HepG2 (cell line): ENCODE data around the gene TNFRSF21.

ENCODE experiments used
- FOXA3 ChIP-seq: IDR thresholded peaks from 2 replicates; pipeline ENCODE4 v1.6.1; 2016; ENCODE audit warnings: missing genetic modification reagents, missing compliant biosample characterization
- JARID2 ChIP-seq: sonication (generic); formaldehyde crosslinking; IDR thresholded peaks from 2 replicates; pipeline ENCODE4 v1.8.1; 2023; ENCODE audit warnings: missing genetic modification reagents, inconsistent platforms; ENCODE audit not compliant: insufficient replicate concordance
- MEIS1 ChIP-seq: sonication (generic); formaldehyde crosslinking; IDR thresholded peaks from 2 replicates; pipeline ENCODE4 v1.9.0; 2021; ENCODE audit warnings: mild to moderate bottlenecking, missing genetic modification reagents, moderate library complexity, borderline replicate concordance
- REL ChIP-seq: sonication (generic); formaldehyde crosslinking; conservative IDR thresholded peaks from 2 replicates; pipeline ENCODE4 v1.8.0; 2022; ENCODE audit warnings: mild to moderate bottlenecking, missing genetic modification reagents, moderate library complexity
- REPIN1 ChIP-seq: sonication (generic); formaldehyde crosslinking; IDR thresholded peaks from 2 replicates; pipeline ENCODE4 v1.8.0; 2022; ENCODE audit warnings: missing genetic modification reagents, low read depth, mild to moderate bottlenecking, borderline replicate concordance
- RFX5 ChIP-seq: IDR thresholded peaks from 2 replicates; pipeline ENCODE4 v1.6.1; 2011; ENCODE audit warnings: low read depth, low read length, improper control_type of control experiment
- ZNF207 ChIP-seq: fragments of 450-650 bp; IDR thresholded peaks from 2 replicates; pipeline ENCODE4 v1.6.1; 2016; ENCODE audit warnings: antibody characterized with exemption, borderline replicate concordance
- ZNF292 ChIP-seq: sonication (generic); formaldehyde crosslinking; IDR thresholded peaks from 2 replicates; pipeline ENCODE4 v1.8.1; 2022; ENCODE audit warnings: mild to moderate bottlenecking, low read depth, missing genetic modification reagents, borderline replicate concordance
- TF ChIP-seq, protein P1 (sequence below): sonication (generic); formaldehyde crosslinking; conservative IDR thresholded peaks from 2 replicates; pipeline ENCODE4 v1.5.0; 2020; ENCODE audit warnings: missing genetic modification reagents
- TF ChIP-seq, protein P2 (sequence below): sonication (generic); formaldehyde crosslinking; IDR thresholded peaks from 2 replicates; pipeline ENCODE4 v1.8.1; 2022; ENCODE audit warnings: mild to moderate bottlenecking, missing genetic modification reagents
- TF ChIP-seq, protein P3 (sequence below): sonication (generic); formaldehyde crosslinking; IDR thresholded peaks from 2 replicates; pipeline ENCODE4 v1.5.0; 2020; ENCODE audit warnings: mild to moderate bottlenecking, missing genetic modification reagents, moderate library complexity
- TF ChIP-seq, protein P4 (sequence below): IDR thresholded peaks from 2 replicates; pipeline ENCODE4 v1.6.1; 2016; ENCODE audit warnings: low read depth, missing genetic modification reagents, missing compliant biosample characterization
- TF ChIP-seq, protein P5 (sequence below): sonication (generic); formaldehyde crosslinking; IDR thresholded peaks from 2 replicates; pipeline ENCODE4 v1.4.0; 2020; ENCODE audit warnings: missing genetic modification reagents, borderline replicate concordance
- TF ChIP-seq, protein P6 (sequence below): sonication (generic); formaldehyde crosslinking; conservative IDR thresholded peaks from 2 replicates; pipeline ENCODE4 v1.8.1; 2023; ENCODE audit warnings: missing genetic modification reagents

DNA sequence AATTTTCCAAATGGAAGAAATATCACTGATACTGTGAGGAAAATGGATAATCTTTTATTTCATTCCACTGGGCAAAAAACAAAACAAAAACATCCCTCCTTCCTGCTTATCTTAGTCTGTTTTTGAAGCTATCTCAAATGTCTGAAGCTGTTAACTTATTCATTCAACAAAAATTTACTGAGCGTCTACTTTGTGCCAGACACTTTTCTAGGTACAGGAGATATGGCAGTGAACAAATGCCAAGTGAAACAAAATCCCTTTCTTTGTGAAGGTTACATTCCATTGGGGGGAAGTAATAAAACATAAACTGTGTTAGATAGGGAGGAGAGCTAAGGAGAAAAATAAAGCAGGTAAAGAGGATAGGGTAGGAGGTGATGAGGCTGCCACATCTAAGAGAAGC, 47.5 kb downstream of the TNFRSF21 start:
- TF ChIP-seq ZNF207 (no peak), JARID2 (CRISPR knock-in tag) (no peak), REL (CRISPR knock-in tag) (no peak), FOXA3 (CRISPR knock-in tag) (no peak), RFX5 (no peak), ZNF292 (CRISPR knock-in tag) (no peak), REPIN1 (CRISPR knock-in tag) (no peak), MEIS1 (CRISPR knock-in tag) (no peak)
- TF ChIP-seq, protein P1, sequence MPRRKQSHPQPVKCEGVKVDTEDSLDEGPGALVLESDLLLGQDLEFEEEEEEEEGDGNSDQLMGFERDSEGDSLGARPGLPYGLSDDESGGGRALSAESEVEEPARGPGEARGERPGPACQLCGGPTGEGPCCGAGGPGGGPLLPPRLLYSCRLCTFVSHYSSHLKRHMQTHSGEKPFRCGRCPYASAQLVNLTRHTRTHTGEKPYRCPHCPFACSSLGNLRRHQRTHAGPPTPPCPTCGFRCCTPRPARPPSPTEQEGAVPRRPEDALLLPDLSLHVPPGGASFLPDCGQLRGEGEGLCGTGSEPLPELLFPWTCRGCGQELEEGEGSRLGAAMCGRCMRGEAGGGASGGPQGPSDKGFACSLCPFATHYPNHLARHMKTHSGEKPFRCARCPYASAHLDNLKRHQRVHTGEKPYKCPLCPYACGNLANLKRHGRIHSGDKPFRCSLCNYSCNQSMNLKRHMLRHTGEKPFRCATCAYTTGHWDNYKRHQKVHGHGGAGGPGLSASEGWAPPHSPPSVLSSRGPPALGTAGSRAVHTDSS (CRISPR knock-in tag) = no peak
- TF ChIP-seq, protein P2, sequence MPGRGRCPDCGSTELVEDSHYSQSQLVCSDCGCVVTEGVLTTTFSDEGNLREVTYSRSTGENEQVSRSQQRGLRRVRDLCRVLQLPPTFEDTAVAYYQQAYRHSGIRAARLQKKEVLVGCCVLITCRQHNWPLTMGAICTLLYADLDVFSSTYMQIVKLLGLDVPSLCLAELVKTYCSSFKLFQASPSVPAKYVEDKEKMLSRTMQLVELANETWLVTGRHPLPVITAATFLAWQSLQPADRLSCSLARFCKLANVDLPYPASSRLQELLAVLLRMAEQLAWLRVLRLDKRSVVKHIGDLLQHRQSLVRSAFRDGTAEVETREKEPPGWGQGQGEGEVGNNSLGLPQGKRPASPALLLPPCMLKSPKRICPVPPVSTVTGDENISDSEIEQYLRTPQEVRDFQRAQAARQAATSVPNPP (CRISPR knock-in tag) = no peak
- TF ChIP-seq, protein P3, sequence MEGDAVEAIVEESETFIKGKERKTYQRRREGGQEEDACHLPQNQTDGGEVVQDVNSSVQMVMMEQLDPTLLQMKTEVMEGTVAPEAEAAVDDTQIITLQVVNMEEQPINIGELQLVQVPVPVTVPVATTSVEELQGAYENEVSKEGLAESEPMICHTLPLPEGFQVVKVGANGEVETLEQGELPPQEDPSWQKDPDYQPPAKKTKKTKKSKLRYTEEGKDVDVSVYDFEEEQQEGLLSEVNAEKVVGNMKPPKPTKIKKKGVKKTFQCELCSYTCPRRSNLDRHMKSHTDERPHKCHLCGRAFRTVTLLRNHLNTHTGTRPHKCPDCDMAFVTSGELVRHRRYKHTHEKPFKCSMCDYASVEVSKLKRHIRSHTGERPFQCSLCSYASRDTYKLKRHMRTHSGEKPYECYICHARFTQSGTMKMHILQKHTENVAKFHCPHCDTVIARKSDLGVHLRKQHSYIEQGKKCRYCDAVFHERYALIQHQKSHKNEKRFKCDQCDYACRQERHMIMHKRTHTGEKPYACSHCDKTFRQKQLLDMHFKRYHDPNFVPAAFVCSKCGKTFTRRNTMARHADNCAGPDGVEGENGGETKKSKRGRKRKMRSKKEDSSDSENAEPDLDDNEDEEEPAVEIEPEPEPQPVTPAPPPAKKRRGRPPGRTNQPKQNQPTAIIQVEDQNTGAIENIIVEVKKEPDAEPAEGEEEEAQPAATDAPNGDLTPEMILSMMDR (CRISPR knock-in tag) = no peak
- TF ChIP-seq, protein P4, sequence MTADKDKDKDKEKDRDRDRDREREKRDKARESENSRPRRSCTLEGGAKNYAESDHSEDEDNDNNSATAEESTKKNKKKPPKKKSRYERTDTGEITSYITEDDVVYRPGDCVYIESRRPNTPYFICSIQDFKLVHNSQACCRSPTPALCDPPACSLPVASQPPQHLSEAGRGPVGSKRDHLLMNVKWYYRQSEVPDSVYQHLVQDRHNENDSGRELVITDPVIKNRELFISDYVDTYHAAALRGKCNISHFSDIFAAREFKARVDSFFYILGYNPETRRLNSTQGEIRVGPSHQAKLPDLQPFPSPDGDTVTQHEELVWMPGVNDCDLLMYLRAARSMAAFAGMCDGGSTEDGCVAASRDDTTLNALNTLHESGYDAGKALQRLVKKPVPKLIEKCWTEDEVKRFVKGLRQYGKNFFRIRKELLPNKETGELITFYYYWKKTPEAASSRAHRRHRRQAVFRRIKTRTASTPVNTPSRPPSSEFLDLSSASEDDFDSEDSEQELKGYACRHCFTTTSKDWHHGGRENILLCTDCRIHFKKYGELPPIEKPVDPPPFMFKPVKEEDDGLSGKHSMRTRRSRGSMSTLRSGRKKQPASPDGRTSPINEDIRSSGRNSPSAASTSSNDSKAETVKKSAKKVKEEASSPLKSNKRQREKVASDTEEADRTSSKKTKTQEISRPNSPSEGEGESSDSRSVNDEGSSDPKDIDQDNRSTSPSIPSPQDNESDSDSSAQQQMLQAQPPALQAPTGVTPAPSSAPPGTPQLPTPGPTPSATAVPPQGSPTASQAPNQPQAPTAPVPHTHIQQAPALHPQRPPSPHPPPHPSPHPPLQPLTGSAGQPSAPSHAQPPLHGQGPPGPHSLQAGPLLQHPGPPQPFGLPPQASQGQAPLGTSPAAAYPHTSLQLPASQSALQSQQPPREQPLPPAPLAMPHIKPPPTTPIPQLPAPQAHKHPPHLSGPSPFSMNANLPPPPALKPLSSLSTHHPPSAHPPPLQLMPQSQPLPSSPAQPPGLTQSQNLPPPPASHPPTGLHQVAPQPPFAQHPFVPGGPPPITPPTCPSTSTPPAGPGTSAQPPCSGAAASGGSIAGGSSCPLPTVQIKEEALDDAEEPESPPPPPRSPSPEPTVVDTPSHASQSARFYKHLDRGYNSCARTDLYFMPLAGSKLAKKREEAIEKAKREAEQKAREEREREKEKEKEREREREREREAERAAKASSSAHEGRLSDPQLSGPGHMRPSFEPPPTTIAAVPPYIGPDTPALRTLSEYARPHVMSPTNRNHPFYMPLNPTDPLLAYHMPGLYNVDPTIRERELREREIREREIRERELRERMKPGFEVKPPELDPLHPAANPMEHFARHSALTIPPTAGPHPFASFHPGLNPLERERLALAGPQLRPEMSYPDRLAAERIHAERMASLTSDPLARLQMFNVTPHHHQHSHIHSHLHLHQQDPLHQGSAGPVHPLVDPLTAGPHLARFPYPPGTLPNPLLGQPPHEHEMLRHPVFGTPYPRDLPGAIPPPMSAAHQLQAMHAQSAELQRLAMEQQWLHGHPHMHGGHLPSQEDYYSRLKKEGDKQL (CRISPR knock-in tag) = no peak
- TF ChIP-seq, protein P5, sequence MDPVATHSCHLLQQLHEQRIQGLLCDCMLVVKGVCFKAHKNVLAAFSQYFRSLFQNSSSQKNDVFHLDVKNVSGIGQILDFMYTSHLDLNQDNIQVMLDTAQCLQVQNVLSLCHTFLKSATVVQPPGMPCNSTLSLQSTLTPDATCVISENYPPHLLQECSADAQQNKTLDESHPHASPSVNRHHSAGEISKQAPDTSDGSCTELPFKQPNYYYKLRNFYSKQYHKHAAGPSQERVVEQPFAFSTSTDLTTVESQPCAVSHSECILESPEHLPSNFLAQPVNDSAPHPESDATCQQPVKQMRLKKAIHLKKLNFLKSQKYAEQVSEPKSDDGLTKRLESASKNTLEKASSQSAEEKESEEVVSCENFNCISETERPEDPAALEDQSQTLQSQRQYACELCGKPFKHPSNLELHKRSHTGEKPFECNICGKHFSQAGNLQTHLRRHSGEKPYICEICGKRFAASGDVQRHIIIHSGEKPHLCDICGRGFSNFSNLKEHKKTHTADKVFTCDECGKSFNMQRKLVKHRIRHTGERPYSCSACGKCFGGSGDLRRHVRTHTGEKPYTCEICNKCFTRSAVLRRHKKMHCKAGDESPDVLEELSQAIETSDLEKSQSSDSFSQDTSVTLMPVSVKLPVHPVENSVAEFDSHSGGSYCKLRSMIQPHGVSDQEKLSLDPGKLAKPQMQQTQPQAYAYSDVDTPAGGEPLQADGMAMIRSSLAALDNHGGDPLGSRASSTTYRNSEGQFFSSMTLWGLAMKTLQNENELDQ (CRISPR knock-in tag) = no peak
- TF ChIP-seq, protein P6, sequence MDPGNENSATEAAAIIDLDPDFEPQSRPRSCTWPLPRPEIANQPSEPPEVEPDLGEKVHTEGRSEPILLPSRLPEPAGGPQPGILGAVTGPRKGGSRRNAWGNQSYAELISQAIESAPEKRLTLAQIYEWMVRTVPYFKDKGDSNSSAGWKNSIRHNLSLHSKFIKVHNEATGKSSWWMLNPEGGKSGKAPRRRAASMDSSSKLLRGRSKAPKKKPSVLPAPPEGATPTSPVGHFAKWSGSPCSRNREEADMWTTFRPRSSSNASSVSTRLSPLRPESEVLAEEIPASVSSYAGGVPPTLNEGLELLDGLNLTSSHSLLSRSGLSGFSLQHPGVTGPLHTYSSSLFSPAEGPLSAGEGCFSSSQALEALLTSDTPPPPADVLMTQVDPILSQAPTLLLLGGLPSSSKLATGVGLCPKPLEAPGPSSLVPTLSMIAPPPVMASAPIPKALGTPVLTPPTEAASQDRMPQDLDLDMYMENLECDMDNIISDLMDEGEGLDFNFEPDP (CRISPR knock-in tag) = no peak
